Peyer's patch (tissue), 4 donors: Measurements from ENCODE around the gene TCF7L2. TPM values are rescaled to one million over a fixed set of nuclear protein-coding genes. Genes with fewer than 3 reads are reported as not detected.

ENCODE experiments used
- DNase-seq, 3 donors: peaks; one replicate each; pipeline ENCODE4 v3.0.0-alpha.2; 2017 to 2019
- H3K27ac ChIP-seq, 4 donors: fragments of 200-600 bp; sonication (generic); one replicate each; pipeline ENCODE4 v1.5.1; 2016 to 2019
- H3K27me3 ChIP-seq, 2 donors: fragments of 200-600 bp; sonication (generic); one replicate each; pipeline ENCODE4 v1.5.1; 2019
- H3K36me3 ChIP-seq, 3 donors: fragments of 200-600 bp; sonication (generic); one replicate each; pipeline ENCODE4 v1.5.1; 2016 to 2019
- H3K4me1 ChIP-seq, 4 donors: fragments of 200-600 bp; sonication (generic); one replicate each; pipeline ENCODE4 v1.5.1; 2016 to 2019
- H3K4me3 ChIP-seq, 4 donors: fragments of 200-600 bp; sonication (generic); 1 replicate in 3 of 4; 2 replicates in 1 of 4; pipeline ENCODE4 v1.5.1; 2016 to 2019; ENCODE audit warnings: mild to moderate bottlenecking in 1 of 4
- H3K9me3 ChIP-seq, 4 donors: fragments of 200-600 bp; sonication (generic); one replicate each; pipeline ENCODE4 v1.5.1; 2016 to 2019; ENCODE audit warnings: mild to moderate bottlenecking in 1 of 4
- CTCF ChIP-seq, 6 experiments: fragments of 450-650 bp in 4 of 6; fragments of 200-600 bp in 2 of 6; sonication (generic) in 1 of 6; IDR thresholded peaks; one replicate each; pipeline ENCODE4 v1.5.1; 2017 to 2019; ENCODE audit warnings: antibody characterized with exemption in 6 of 6, mild to moderate bottlenecking in 3 of 6, moderate library complexity in 1 of 6
- POLR2A ChIP-seq, 2 donors: fragments of 450-650 bp; IDR thresholded peaks; one replicate each; pipeline ENCODE4 v1.5.1; 2017; ENCODE audit warnings: antibody characterized with exemption in 2 of 2, mild to moderate bottlenecking in 2 of 2, moderate library complexity in 2 of 2
- total RNA-seq, 4 donors: library from RNA; depleted of rRNA; stranded (reverse); fragments of >200 nt; gene quantifications; one replicate each; pipeline ENCODE4 v1.1.0, GENCODE V29; 2016

TCF7L2 gene
- total RNA-seq, 4 donors from 2014 or later, result 72.3 to 148 (median 93.0) TPM

- H3K27me3 ChIP-seq, result no peaks in the 10 kb centered on the region
- H3K9me3 ChIP-seq, result no peaks in the 10 kb centered on the region
- peaks cover 0 to 57% (median 0%) of the 10 kb centered on the region in 3 donors for H3K36me3 ChIP-seq
- no peak overlapping the region for H3K27ac ChIP-seq
- no peak overlapping the region for H3K4me3 ChIP-seq
- TF ChIP-seq CTCF (IDR thresholded peaks at IDR 0.05) (no peak), POLR2A (IDR thresholded peaks at IDR 0.05) (no peak)
- H3K4me1 ChIP-seq, result no peaks in the 10 kb centered on the region
- no peak for DNase-seq
Observed at GRCh38 chr10:112973805-112974204, 23.8 kb downstream of the TCF7L2 start.

GRCh38 chr10:112977426-112977898, 27.4 kb downstream of the TCF7L2 start:
- Histone ChIP-seq H3K4me1 (no peaks in the 10 kb centered on the region), H3K36me3 (peaks cover 0 to 41% (median 0%) of the 10 kb centered on the region in 3 donors), H3K27ac (no peak overlapping the region), H3K27me3 (no peaks in the 10 kb centered on the region), H3K4me3 (no peak overlapping the region), H3K9me3 (no peaks in the 10 kb centered on the region)
- no peak for DNase-seq
- TF ChIP-seq CTCF (IDR thresholded peaks at IDR 0.05) (no peak), POLR2A (IDR thresholded peaks at IDR 0.05) (no peak)

GRCh38 chr10:112979927-112980326, 29.9 kb downstream of the TCF7L2 start:
- no peak for DNase-seq
- Histone ChIP-seq H3K27ac (no peak overlapping the region), H3K9me3 (no peaks in the 10 kb centered on the region), H3K4me3 (no peak overlapping the region), H3K4me1 (no peaks in the 10 kb centered on the region), H3K27me3 (no peaks in the 10 kb centered on the region), H3K36me3 (peaks cover 0 to 21% (median 0%) of the 10 kb centered on the region in 3 donors)
- TF ChIP-seq POLR2A (IDR thresholded peaks at IDR 0.05) (no peak), CTCF (IDR thresholded peaks at IDR 0.05) (no peak)

- DNase-seq, result no peak
- H3K4me3 ChIP-seq, result no peak overlapping the region
- H3K9me3 ChIP-seq, result no peaks in the 10 kb centered on the region
- no peak for TF ChIP-seq POLR2A (IDR thresholded peaks at IDR 0.05)
- no peak for TF ChIP-seq CTCF (IDR thresholded peaks at IDR 0.05)
- no peak overlapping the region for H3K27ac ChIP-seq
- H3K36me3 ChIP-seq, result peaks cover 0 to 11% (median 0%) of the 10 kb centered on the region in 3 donors
- no peaks in the 10 kb centered on the region for H3K27me3 ChIP-seq
- peaks cover 0 to under 1% (median 0%) of the 10 kb centered on the region in 4 donors for H3K4me1 ChIP-seq
Observed at GRCh38 chr10:112980937-112981336, 30.9 kb downstream of the TCF7L2 start.

GRCh38 chr10:112981553-112981952, 31.5 kb downstream of the TCF7L2 start:
- Histone ChIP-seq H3K36me3 (peaks cover 0 to 5% (median 0%) of the 10 kb centered on the region in 3 donors), H3K9me3 (no peaks in the 10 kb centered on the region), H3K4me1 (peaks cover 0 to 6% (median 0%) of the 10 kb centered on the region in 4 donors), H3K27ac (no peak overlapping the region), H3K27me3 (no peaks in the 10 kb centered on the region), H3K4me3 (no peak overlapping the region)
- no peak for DNase-seq
- no peak for TF ChIP-seq POLR2A (IDR thresholded peaks at IDR 0.05)
- no peak for TF ChIP-seq CTCF (IDR thresholded peaks at IDR 0.05)
